HepG2 (cell line): ENCODE data around the gene CNNM1. TPM values are rescaled to one million over a fixed set of nuclear protein-coding genes. Genes with fewer than 3 reads are reported as not detected.

Experiments
- ARNT ChIP-seq: fragments of 450-650 bp; IDR thresholded peaks from 2 replicates; pipeline ENCODE4 v1.6.1; 2017
- ARNT2 ChIP-seq: sonication (generic); formaldehyde crosslinking; IDR thresholded peaks from 2 replicates; pipeline ENCODE4 v1.8.0; 2022; ENCODE audit warnings: mild to moderate bottlenecking, low read depth, missing genetic modification reagents, moderate library complexity
- CBX2 ChIP-seq, 2 experiments: fragments of 200-600 bp in 1 of 2; sonication (generic); formaldehyde crosslinking in 1 of 2; IDR thresholded peaks; 2 replicates each; pipeline versions ENCODE4 v1.7.0 to v1.8.1; 2018 to 2022; ENCODE audit warnings: low read depth in 2 of 2, low read length in 1 of 2, mild to moderate bottlenecking in 1 of 2, missing genetic modification reagents in 1 of 2
- CEBPG ChIP-seq: IDR thresholded peaks from 2 replicates; pipeline ENCODE4 v1.6.1; 2016
- HES4 ChIP-seq: sonication (generic); formaldehyde crosslinking; IDR thresholded peaks from 2 replicates; pipeline ENCODE4 v1.9.0; 2021; ENCODE audit warnings: mild to moderate bottlenecking, missing genetic modification reagents, borderline replicate concordance
- IKZF4 ChIP-seq: sonication (generic); formaldehyde crosslinking; IDR thresholded peaks from 2 replicates; pipeline ENCODE4 v1.5.1; 2020; ENCODE audit warnings: borderline replicate concordance, mild to moderate bottlenecking, low read depth, missing genetic modification reagents; ENCODE audit errors: not compliant biosample characterization
- KLF6 ChIP-seq: IDR thresholded peaks from 2 replicates; pipeline ENCODE4 v1.8.0; 2016; ENCODE audit warnings: missing biosample characterization, missing genetic modification reagents
- MED1 ChIP-seq: sonication (generic); formaldehyde crosslinking; IDR thresholded peaks from 2 replicates; pipeline ENCODE4 v1.4.0; 2020; ENCODE audit warnings: missing genetic modification reagents
- PAWR ChIP-seq: sonication (generic); formaldehyde crosslinking; IDR thresholded peaks from 2 replicates; pipeline ENCODE4 v1.4.0; 2020; ENCODE audit warnings: missing genetic modification reagents, mild to moderate bottlenecking, borderline replicate concordance
- RBM39 ChIP-seq: fragments of 200-400 bp; formaldehyde crosslinking; IDR thresholded peaks from one replicate; pipeline ENCODE4 v1.6.1; 2018; ENCODE audit warnings: antibody characterized with exemption, mild to moderate bottlenecking, low read depth, low read length; ENCODE audit not compliant: poor library complexity, severe bottlenecking
- RXRB ChIP-seq: IDR thresholded peaks from 2 replicates; pipeline ENCODE4 v1.6.1; 2016; ENCODE audit warnings: borderline replicate concordance, missing genetic modification reagents, missing compliant biosample characterization
- ZFP82 ChIP-seq: sonication (generic); formaldehyde crosslinking; IDR thresholded peaks from 2 replicates; pipeline ENCODE4 v1.5.1; 2020; ENCODE audit warnings: mild to moderate bottlenecking, missing genetic modification reagents, borderline replicate concordance
- ZMYM4 ChIP-seq: sonication (generic); formaldehyde crosslinking; IDR thresholded peaks from 2 replicates; pipeline ENCODE4 v1.8.1; 2023; ENCODE audit warnings: mild to moderate bottlenecking, missing genetic modification reagents
- ZNF232 ChIP-seq: sonication (generic); formaldehyde crosslinking; IDR thresholded peaks from 2 replicates; pipeline ENCODE4 v1.4.0; 2020; ENCODE audit warnings: missing genetic modification reagents, borderline replicate concordance
- ZNF451 ChIP-seq: sonication (generic); formaldehyde crosslinking; IDR thresholded peaks from 2 replicates; pipeline ENCODE4 v1.5.0; 2020; ENCODE audit warnings: mild to moderate bottlenecking, missing genetic modification reagents
- ZSCAN22 ChIP-seq: sonication (generic); formaldehyde crosslinking; IDR thresholded peaks from 2 replicates; pipeline ENCODE4 v1.4.0; 2020; ENCODE audit warnings: mild to moderate bottlenecking, missing genetic modification reagents
- polyA plus RNA-seq, 8 experiments: library from polyadenylated mRNA; depleted of rRNA in 3 of 8; stranded (reverse) in 7 of 8; unstranded in 1 of 8; fragments of >200 nt; fragmentation: Illumina TruSeq in 4 of 8; extraction: Trizol in 4 of 8; gene quantifications; 2 replicates each; pipeline versions ENCODE4 v1.2.1 to v1.2.3, GENCODE V29; 2011 to 2016; ENCODE audit warnings: low read depth in 4 of 8, missing spikeins in 1 of 8, mixed read lengths in 1 of 8; ENCODE audit not compliant: insufficient read depth in 1 of 8
- total RNA-seq, 5 experiments: library from RNA; depleted of rRNA; stranded (reverse); fragments of >200 nt; fragmentation: Illumina TruSeq; extraction: Trizol; gene quantifications; 2 replicates each; pipeline ENCODE4 v1.2.3, GENCODE V29; 2016; ENCODE audit warnings: low read depth in 1 of 5
- TF ChIP-seq, protein P1 (sequence below): sonication (generic); formaldehyde crosslinking; IDR thresholded peaks from 2 replicates; pipeline ENCODE4 v1.4.0; 2020; ENCODE audit warnings: mild to moderate bottlenecking, missing genetic modification reagents
- TF ChIP-seq, protein P2 (sequence below): sonication (generic); formaldehyde crosslinking; IDR thresholded peaks from 2 replicates; pipeline ENCODE4 v1.4.0; 2020; ENCODE audit warnings: mild to moderate bottlenecking, missing genetic modification reagents
- TF ChIP-seq, protein P3 (sequence below): sonication (generic); formaldehyde crosslinking; IDR thresholded peaks from 2 replicates; pipeline ENCODE4 v1.9.0; 2021; ENCODE audit warnings: missing genetic modification reagents, mild to moderate bottlenecking, borderline replicate concordance

Gene CNNM1
- total and polyA plus RNA-seq, 2 of the 13 experiments (the other 11 are each of a cell fraction or from before 2014, with no cell fraction given): 4.3 to 9.6 TPM

DNA sequence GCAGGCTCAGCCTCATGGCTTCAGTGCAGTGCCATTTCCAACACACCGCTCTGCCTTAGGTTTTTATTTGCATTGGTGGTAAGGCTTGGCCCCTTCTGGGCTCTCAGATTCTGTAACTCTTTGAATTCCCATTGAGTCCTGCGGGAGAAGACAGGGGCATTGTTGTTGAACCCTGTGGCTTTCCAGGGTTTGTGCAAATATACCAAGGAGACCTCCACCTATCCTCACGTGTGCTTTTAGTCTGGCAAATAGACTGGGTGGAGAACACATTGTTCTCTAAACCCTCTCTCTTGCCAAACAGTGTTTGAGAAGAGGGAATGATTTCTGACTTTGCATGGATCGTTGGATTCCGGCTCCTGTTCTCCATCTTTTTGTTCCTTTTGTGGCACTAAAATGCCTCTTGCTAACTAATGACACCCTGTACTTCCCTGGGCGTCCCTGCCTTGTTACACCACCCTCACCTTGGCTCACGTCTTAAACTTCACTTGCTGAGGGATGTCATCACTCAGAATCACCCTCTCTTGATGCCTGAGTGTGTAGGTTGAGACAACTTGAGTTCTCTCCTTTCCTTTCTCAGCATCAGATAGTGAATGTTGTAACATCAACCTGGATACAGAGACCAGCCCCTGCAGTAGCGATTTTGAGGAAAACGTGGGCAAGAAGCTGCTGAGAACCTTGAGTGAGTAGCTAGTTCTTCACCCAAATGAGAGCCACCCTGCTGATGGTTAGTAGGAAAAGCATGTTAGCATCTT is 60.7 kb downstream of the CNNM1 start (continued):
- TF ChIP-seq, protein P1, sequence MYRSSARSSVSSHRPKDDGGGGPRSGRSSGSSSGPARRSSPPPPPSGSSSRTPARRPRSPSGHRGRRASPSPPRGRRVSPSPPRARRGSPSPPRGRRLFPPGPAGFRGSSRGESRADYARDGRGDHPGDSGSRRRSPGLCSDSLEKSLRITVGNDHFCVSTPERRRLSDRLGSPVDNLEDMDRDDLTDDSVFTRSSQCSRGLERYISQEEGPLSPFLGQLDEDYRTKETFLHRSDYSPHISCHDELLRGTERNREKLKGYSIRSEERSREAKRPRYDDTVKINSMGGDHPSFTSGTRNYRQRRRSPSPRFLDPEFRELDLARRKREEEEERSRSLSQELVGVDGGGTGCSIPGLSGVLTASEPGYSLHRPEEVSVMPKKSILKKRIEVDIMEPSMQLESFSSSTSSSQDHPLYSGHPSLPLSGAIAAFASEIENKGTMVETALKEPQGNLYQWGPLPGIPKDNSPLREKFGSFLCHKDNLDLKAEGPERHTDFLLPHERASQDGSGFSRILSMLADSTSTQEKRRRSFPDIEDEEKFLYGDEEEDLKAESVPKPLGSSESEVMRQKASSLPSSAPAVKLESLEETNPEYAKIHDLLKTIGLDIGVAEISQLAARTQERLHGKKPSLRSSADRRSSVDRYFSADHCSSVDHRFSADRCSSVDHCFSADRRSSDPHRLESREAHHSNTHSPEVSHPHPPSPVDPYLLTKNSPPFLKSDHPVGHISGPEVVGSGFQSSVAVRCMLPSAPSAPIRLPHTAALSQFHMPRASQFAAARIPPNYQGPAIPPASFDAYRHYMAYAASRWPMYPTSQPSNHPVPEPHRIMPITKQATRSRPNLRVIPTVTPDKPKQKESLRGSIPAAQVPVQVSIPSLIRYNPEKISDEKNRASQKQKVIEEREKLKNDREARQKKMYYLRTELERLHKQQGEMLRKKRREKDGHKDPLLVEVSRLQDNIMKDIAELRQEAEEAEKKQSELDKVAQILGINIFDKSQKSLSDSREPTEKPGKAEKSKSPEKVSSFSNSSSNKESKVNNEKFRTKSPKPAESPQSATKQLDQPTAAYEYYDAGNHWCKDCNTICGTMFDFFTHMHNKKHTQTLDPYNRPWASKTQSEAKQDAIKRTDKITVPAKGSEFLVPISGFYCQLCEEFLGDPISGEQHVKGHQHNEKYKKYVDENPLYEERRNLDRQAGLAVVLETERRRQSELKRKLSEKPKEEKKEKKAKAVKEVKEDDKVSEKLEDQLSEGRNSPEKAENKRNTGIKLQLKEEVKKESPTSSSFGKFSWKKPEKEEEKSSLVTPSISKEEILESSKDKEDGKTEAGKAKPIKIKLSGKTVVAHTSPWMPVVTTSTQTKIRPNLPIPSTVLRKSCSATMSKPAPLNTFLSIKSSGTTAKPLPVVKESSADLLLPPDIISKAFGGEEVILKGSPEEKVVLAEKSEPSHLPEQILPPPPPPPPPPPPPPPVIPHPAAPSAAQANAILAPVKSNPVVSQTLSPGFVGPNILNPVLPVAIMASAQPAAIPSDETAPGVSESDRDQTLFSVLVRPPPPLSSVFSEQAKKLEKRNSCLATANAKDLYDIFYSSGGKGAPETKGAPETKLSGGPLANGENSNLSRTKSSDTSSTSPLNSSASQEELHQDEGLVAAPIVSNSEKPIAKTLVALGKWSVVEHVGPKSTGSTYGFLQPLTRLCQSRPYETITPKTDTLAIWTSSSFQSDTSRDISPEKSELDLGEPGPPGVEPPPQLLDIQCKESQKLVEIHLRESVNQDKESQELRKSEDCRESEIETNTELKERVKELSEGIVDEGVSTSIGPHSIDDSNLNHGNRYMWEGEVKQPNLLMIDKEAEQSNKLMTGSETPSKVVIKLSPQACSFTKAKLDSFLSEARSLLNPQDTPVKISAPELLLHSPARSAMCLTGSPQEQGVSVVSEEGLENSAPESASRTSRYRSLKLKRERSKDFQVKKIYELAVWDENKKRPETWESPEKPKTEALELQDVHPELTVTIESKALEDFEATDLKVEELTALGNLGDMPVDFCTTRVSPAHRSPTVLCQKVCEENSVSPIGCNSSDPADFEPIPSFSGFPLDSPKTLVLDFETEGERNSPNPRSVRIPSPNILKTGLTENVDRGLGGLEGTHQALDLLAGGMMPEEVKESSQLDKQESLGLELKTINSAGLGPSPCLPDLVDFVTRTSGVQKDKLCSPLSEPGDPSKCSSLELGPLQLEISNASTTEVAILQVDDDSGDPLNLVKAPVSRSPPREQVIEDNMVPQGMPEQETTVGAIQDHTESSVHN (CRISPR knock-in tag): no peak
- no peak for TF ChIP-seq MED1
- 0 out of 2 replicates have a peak, but pooled peaks have one; percentile 3 for TF ChIP-seq CEBPG (CRISPR knock-in tag)
- no peak for TF ChIP-seq RXRB (CRISPR knock-in tag)
- TF ChIP-seq, protein P2, sequence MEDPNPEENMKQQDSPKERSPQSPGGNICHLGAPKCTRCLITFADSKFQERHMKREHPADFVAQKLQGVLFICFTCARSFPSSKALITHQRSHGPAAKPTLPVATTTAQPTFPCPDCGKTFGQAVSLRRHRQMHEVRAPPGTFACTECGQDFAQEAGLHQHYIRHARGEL (CRISPR knock-in tag): no peak
- TF ChIP-seq RBM39: no peak
- TF ChIP-seq ZFP82 (CRISPR knock-in tag): no peak
- no peak for TF ChIP-seq ARNT
- TF ChIP-seq KLF6: no peak
- TF ChIP-seq ZNF232: no peak
- TF ChIP-seq HES4 (CRISPR knock-in tag): no peak
- no peak for TF ChIP-seq PAWR (CRISPR knock-in tag)
- TF ChIP-seq ZMYM4 (CRISPR knock-in tag): peak; percentile 66
- TF ChIP-seq, protein P3, sequence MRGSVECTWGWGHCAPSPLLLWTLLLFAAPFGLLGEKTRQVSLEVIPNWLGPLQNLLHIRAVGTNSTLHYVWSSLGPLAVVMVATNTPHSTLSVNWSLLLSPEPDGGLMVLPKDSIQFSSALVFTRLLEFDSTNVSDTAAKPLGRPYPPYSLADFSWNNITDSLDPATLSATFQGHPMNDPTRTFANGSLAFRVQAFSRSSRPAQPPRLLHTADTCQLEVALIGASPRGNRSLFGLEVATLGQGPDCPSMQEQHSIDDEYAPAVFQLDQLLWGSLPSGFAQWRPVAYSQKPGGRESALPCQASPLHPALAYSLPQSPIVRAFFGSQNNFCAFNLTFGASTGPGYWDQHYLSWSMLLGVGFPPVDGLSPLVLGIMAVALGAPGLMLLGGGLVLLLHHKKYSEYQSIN (CRISPR knock-in tag): no peak
- TF ChIP-seq ZSCAN22 (CRISPR knock-in tag): no peak
- no peak for TF ChIP-seq ZNF451 (CRISPR knock-in tag)
- 0 out of 2 replicates have a peak, but pooled peaks have one; percentile 26 for TF ChIP-seq ARNT2 (CRISPR knock-in tag)
- no peak for TF ChIP-seq CBX2 (IDR thresholded peaks at IDR 0.05; ENCODE audit: low read depth, low read length)
- TF ChIP-seq CBX2 (CRISPR knock-in tag; IDR thresholded peaks at IDR 0.05; ENCODE audit: low read depth): no peak
- TF ChIP-seq IKZF4 (CRISPR knock-in tag): no peak
